ENCODE results near the gene TEN1. TPM values are rescaled to one million over a fixed set of nuclear protein-coding genes. Genes with fewer than 3 reads are reported as not detected.

The TEN1 gene
- total RNA-seq, 1 donor from 2014 or later = 8.5 TPM

DNA sequence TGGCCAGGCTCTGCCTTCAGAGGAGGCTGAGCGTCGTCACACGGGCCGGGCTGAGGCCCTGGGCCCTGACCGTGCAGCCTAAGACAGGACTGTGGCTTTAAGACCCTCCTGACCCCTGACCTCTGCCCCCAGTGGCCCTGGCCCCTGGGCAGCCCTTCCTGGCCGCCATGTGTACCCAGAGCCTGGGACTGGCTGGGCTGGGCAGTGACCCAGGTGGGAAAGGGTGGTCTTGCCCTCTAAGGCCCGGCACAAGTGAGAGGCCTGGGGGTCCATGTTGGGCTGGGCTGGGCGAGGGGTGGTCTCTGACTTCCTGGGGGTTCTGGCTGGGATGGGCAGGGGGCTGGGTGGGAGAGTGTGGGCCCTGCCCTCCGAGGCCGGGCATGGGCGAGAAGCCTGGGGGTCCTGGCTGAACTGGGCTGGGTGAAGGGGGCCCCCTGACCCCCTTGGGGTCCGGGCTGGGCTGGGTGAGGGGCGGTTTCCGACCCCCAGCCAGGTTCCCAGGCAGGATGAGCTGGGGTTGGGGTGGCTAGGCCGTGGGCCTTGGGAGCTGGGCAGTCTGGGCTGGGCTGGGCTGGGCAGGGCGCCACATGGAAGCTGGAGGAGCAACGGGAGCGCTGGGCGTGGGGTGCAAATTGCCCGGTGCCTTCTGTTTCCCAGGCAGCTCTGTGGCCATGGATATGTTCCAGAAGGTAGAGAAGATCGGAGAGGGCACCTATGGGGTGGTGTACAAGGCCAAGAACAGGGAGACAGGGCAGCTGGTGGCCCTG lies 21.9 kb downstream of the TEN1 start, which contains the start of gene CDK3:
Gene CDK3, plus strand, starts transcription at position 101 of the 767 bp plus-strand sequence. Its CDS starts 571 bp downstream, at position 672.
- no peak within 1 kb of the TSS for H3K4me3 Mint-ChIP-seq (ENCODE audit: unreplicated experiment)
- TF ChIP-seq, protein P1, sequence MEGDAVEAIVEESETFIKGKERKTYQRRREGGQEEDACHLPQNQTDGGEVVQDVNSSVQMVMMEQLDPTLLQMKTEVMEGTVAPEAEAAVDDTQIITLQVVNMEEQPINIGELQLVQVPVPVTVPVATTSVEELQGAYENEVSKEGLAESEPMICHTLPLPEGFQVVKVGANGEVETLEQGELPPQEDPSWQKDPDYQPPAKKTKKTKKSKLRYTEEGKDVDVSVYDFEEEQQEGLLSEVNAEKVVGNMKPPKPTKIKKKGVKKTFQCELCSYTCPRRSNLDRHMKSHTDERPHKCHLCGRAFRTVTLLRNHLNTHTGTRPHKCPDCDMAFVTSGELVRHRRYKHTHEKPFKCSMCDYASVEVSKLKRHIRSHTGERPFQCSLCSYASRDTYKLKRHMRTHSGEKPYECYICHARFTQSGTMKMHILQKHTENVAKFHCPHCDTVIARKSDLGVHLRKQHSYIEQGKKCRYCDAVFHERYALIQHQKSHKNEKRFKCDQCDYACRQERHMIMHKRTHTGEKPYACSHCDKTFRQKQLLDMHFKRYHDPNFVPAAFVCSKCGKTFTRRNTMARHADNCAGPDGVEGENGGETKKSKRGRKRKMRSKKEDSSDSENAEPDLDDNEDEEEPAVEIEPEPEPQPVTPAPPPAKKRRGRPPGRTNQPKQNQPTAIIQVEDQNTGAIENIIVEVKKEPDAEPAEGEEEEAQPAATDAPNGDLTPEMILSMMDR (IDR thresholded peaks at IDR 0.05; ENCODE audit: partially characterized antibody, unreplicated experiment) = no peak
- no peak for DNase-seq
- H3K27me3 Mint-ChIP-seq (ENCODE audit: unreplicated experiment) = no peaks in the 10 kb centered on the region
- H3K36me3 Mint-ChIP-seq (ENCODE audit: unreplicated experiment) = no peaks in the 10 kb centered on the region
- H3K4me1 Mint-ChIP-seq (ENCODE audit: low read depth, unreplicated experiment) = peaks cover 2% of the 10 kb centered on the region
- H3K9me3 Mint-ChIP-seq (ENCODE audit: unreplicated experiment) = peaks cover 2% of the 10 kb centered on the region
- H3K27ac Mint-ChIP-seq (ENCODE audit: unreplicated experiment) = no peak within 1 kb of the TSS

DNA sequence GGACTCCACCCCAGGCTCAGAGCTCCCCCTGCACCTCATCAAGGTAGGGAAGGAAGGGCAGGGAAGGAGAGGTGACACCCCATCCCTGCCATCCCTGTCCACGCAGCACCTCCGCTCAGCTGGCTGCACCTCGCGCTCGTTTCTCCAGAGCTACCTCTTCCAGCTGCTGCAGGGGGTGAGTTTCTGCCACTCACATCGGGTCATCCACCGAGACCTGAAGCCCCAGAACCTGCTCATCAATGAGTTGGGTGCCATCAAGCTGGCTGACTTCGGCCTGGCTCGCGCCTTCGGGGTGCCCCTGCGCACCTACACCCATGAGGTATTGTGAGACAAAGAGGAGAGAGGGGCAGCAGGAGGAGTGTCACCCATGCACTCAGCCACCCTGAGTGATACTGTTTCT lies 23.1 kb downstream of the TEN1 start:
- DNase-seq = no peak
- H3K27ac Mint-ChIP-seq (ENCODE audit: unreplicated experiment) = no peak overlapping the region
- H3K4me3 Mint-ChIP-seq (ENCODE audit: unreplicated experiment) = no peak overlapping the region
- TF ChIP-seq, protein P1 (IDR thresholded peaks at IDR 0.05; ENCODE audit: partially characterized antibody, unreplicated experiment) = no peak
- no peaks in the 10 kb centered on the region for H3K36me3 Mint-ChIP-seq (ENCODE audit: unreplicated experiment)
- peaks cover 2% of the 10 kb centered on the region for H3K4me1 Mint-ChIP-seq (ENCODE audit: low read depth, unreplicated experiment)
- peaks cover 3% of the 10 kb centered on the region for H3K27me3 Mint-ChIP-seq (ENCODE audit: unreplicated experiment)
- no peaks in the 10 kb centered on the region for H3K9me3 Mint-ChIP-seq (ENCODE audit: unreplicated experiment)

DNA sequence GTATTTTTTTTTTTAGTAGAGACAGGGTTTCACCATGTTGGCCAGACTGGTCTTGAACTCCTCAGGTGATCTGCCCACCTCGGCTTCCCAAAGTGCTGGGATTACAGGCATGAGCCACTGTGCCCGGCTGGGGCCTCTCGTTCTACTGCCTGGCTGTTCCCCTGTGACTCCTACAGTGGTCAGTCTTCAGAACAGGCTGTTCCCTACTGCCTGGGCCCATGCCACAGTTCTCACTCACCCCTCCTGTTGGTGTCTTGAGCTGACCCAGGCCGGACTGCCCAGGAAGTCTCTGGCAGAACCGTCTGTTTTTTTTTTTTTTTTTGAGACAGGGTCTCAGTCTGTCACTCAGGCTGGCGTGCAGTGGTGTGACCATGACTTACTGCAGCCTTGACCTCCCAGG lies 24.9 kb downstream of the TEN1 start:
- DNase-seq = no peak
- H3K36me3 Mint-ChIP-seq (ENCODE audit: unreplicated experiment) = no peaks in the 10 kb centered on the region
- peaks cover 2% of the 10 kb centered on the region for H3K4me1 Mint-ChIP-seq (ENCODE audit: low read depth, unreplicated experiment)
- peaks cover 3% of the 10 kb centered on the region for H3K27me3 Mint-ChIP-seq (ENCODE audit: unreplicated experiment)
- H3K27ac Mint-ChIP-seq (ENCODE audit: unreplicated experiment) = no peak overlapping the region
- H3K4me3 Mint-ChIP-seq (ENCODE audit: unreplicated experiment) = no peak overlapping the region
- TF ChIP-seq, protein P1 (IDR thresholded peaks at IDR 0.05; ENCODE audit: partially characterized antibody, unreplicated experiment) = no peak
- peaks cover 2% of the 10 kb centered on the region for H3K9me3 Mint-ChIP-seq (ENCODE audit: unreplicated experiment)

DNA sequence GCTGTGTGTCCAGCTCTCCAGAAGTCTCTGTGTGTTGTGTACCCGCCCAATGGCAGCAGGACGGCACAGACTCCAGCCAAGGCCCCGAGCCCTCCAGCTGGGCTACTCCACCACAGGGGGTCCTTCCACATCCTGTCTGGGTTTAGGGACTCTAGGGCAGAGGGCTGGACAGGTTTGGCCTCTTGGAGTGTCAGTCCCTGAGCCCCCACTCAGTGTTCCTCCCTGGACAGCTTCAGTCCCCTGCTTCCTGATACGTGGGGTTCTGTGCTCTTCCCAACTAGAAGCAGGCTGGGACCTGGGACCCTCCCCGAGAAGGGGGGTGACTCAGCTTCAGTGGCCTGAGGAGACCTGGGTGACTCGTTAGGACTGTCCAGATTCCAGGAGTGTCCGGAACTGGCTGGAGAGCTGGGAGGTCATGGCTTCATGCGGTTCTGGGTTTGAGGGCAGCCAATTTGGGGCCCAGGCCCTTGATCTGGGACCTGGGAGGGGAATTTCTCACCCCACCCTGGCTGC lies 25.8 kb downstream of the TEN1 start:
- no peak for DNase-seq
- Mint-ChIP-seq H3K27me3 (ENCODE audit: unreplicated experiment) (peaks cover 8% of the 10 kb centered on the region), H3K4me3 (ENCODE audit: unreplicated experiment) (no peak overlapping the region), H3K9me3 (ENCODE audit: unreplicated experiment) (peaks cover 8% of the 10 kb centered on the region), H3K4me1 (ENCODE audit: low read depth, unreplicated experiment) (peaks cover 2% of the 10 kb centered on the region), H3K27ac (ENCODE audit: unreplicated experiment) (no peak overlapping the region), H3K36me3 (ENCODE audit: unreplicated experiment) (peaks cover 7% of the 10 kb centered on the region)
- TF ChIP-seq, protein P1 (IDR thresholded peaks at IDR 0.05; ENCODE audit: partially characterized antibody, unreplicated experiment) = no peak

Measured in glutamatergic neuron (in vitro differentiated cells).